DND-41 (cell line): ENCODE results near the gene PIRT.

Source experiments
- ATAC-seq: fragments of 200-7000 bp; cut with Tn5 transposase; 3 replicates; pipeline ENCODE4 v1.9.1; 2021; ENCODE audit warnings: low read depth; ENCODE audit not compliant: insufficient read depth
- DNase-seq: peaks from one replicate; pipeline ENCODE4 v3.0.0-alpha.2; 2020
- H2AFZ ChIP-seq: 2 replicates; pipeline ENCODE4 v1.6.0; 2012; ENCODE audit warnings: low read depth, low read length
- H3K27ac ChIP-seq: 2 replicates; pipeline ENCODE4 v1.5.1; 2012; ENCODE audit warnings: low read length, inconsistent platforms
- H3K27me3 ChIP-seq: fragments of 200-600 bp; sonication (generic); 2 replicates; pipeline ENCODE4 v1.6.0; 2012; ENCODE audit warnings: low read length, mild to moderate bottlenecking, inconsistent platforms; ENCODE audit not compliant: insufficient read depth, poor library complexity
- H3K36me3 ChIP-seq: 2 replicates; pipeline ENCODE4 v1.5.1; 2012; ENCODE audit warnings: low read length, inconsistent platforms; ENCODE audit not compliant: insufficient read depth
- H3K4me1 ChIP-seq: 2 replicates; pipeline ENCODE4 v1.5.1; 2012; ENCODE audit warnings: mild to moderate bottlenecking, low read length; ENCODE audit not compliant: insufficient read depth
- H3K4me2 ChIP-seq: 2 replicates; pipeline ENCODE4 v1.6.0; 2012; ENCODE audit warnings: mild to moderate bottlenecking, moderate library complexity, low read length, inconsistent platforms; ENCODE audit not compliant: insufficient read depth
- H3K4me3 ChIP-seq, 2 experiments: fragments of 200-600 bp in 1 of 2; shearing (Covaris generic) in 1 of 2; 2 replicates each; pipeline ENCODE4 v1.5.1; 2012 to 2016; ENCODE audit warnings: inconsistent platforms in 2 of 2, low read length in 2 of 2, mild to moderate bottlenecking in 2 of 2, low read depth in 1 of 2, moderate library complexity in 1 of 2
- H3K79me2 ChIP-seq: 2 replicates; pipeline ENCODE4 v1.6.0; 2012; ENCODE audit warnings: low read length, inconsistent platforms; ENCODE audit not compliant: insufficient read depth
- H3K9ac ChIP-seq: 2 replicates; pipeline ENCODE4 v1.6.0; 2012; ENCODE audit warnings: low read depth, mild to moderate bottlenecking, inconsistent platforms, low read length, moderate library complexity
- H3K9me3 ChIP-seq: 2 replicates; pipeline ENCODE4 v1.5.1; 2012; ENCODE audit warnings: low read length, moderate library complexity, mild to moderate bottlenecking, inconsistent platforms; ENCODE audit not compliant: insufficient read depth, severe bottlenecking
- H4K20me1 ChIP-seq: 2 replicates; pipeline ENCODE4 v1.6.0; 2012; ENCODE audit warnings: low read length; ENCODE audit not compliant: insufficient read depth
- CTCF ChIP-seq: IDR thresholded peaks from 2 replicates; pipeline ENCODE4 v1.5.1; 2012; ENCODE audit warnings: borderline replicate concordance, low read length, moderate library complexity, mild to moderate bottlenecking; ENCODE audit not compliant: poor library complexity, severe bottlenecking; ENCODE audit errors: extremely low read depth
- EZH2 ChIP-seq: IDR thresholded peaks from 3 replicates; pipeline ENCODE4 v1.6.1; 2012; ENCODE audit warnings: borderline replicate concordance, low read depth, mild to moderate bottlenecking, moderate library complexity, low read length, inconsistent platforms; ENCODE audit not compliant: severe bottlenecking

Gene PIRT

GRCh38 chr17:10838682-10839081 lies 795 bp upstream of the PIRT start:
- no peaks in the 10 kb centered on the region for H3K4me1 ChIP-seq
- H3K36me3 ChIP-seq = no peaks in the 10 kb centered on the region
- H3K9ac ChIP-seq = no peak overlapping the region
- H3K4me2 ChIP-seq = no peak overlapping the region
- H4K20me1 ChIP-seq = no peaks in the 10 kb centered on the region
- H3K27ac ChIP-seq = no peak overlapping the region
- no peak for DNase-seq
- no peak for TF ChIP-seq CTCF
- no peak for TF ChIP-seq EZH2
- ATAC-seq = no peak
- no peak overlapping the region for H2AFZ ChIP-seq
- H3K4me3 ChIP-seq = no peak overlapping the region
- no peaks in the 10 kb centered on the region for H3K27me3 ChIP-seq
- no peaks in the 10 kb centered on the region for H3K79me2 ChIP-seq
- no peaks in the 10 kb centered on the region for H3K9me3 ChIP-seq

DNA sequence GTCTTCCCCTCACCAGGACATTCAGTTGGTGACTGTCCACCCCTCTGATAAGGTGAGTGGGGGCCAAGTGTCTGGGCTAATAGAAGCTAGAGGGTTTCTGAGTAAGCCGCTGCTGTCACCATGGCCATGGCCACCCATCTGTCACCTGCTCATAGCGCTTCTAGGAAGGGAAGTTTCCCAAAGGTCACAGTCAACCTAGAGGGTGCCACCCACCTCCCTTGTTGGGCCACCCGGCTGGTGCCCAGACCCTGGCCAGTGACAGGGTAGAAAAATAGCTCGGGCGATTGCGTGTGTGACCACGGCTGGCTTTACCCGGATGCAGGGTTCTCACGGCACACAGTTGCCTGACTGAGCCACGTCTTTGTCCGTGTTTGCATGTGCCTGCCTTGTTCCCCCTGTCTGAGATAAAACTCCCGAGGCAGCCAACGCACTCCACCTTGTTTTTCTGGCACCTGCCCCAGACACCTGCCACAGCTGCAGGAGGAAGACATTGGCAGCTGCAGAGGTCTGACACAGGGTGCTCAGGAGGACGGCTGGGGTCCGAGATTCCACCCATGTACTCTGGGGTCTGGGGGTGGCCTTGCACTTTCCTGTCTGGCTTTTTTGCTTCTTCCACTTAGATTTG lies 809 bp downstream of the PIRT start:
- no peak overlapping the region for H3K27ac ChIP-seq
- H3K27me3 ChIP-seq = no peaks in the 10 kb centered on the region
- H3K9ac ChIP-seq = no peak overlapping the region
- TF ChIP-seq CTCF = no peak
- no peak for TF ChIP-seq EZH2
- H2AFZ ChIP-seq = no peak overlapping the region
- no peak overlapping the region for H3K4me3 ChIP-seq
- no peak overlapping the region for H3K4me2 ChIP-seq
- H4K20me1 ChIP-seq = no peaks in the 10 kb centered on the region
- H3K9me3 ChIP-seq = no peaks in the 10 kb centered on the region
- H3K4me1 ChIP-seq = no peaks in the 10 kb centered on the region
- no peak for DNase-seq
- H3K79me2 ChIP-seq = no peaks in the 10 kb centered on the region
- H3K36me3 ChIP-seq = no peaks in the 10 kb centered on the region
- ATAC-seq = no peak

DNA sequence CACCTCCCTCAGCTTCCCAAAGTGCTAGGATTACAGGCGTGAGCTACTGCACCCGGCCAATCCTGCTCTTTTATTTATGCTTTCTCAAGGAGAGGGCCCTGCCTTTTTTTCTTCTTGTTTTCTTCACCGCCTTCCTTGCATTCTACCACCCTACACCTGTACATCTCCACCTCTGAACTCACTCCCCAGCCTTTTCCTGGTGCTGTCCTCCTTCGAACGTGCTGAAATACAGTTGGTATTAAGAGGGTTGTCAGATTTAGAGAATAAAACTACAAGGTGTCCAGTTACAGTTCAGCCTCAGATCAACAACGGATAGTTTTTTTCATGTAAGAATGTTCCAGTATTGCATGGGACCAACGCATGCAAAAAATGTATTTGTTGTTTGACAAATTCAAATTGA lies 1.7 kb downstream of the PIRT start:
- no peak overlapping the region for H3K4me3 ChIP-seq
- H3K27ac ChIP-seq = no peak overlapping the region
- DNase-seq (no peak), ATAC-seq (no peak)
- no peak overlapping the region for H2AFZ ChIP-seq
- H4K20me1 ChIP-seq = no peaks in the 10 kb centered on the region
- no peak for TF ChIP-seq EZH2
- no peak for TF ChIP-seq CTCF
- H3K4me2 ChIP-seq = no peak overlapping the region
- H3K9me3 ChIP-seq = no peaks in the 10 kb centered on the region
- H3K27me3 ChIP-seq = no peaks in the 10 kb centered on the region
- no peaks in the 10 kb centered on the region for H3K4me1 ChIP-seq
- H3K79me2 ChIP-seq = no peaks in the 10 kb centered on the region
- H3K9ac ChIP-seq = no peak overlapping the region
- H3K36me3 ChIP-seq = no peaks in the 10 kb centered on the region
